NCI-H2029 (cell line): ENCODE results near the gene TMEM203.

Source experiments
- DNase-seq: peaks from one replicate; lab custom pipeline; 2025; lab: John Stamatoyannopoulos, UW

Gene TMEM203

GRCh38 chr9:137194909-137195308 is 10.5 kb downstream of the TMEM203 start:
- DNase-seq: peak; percentile 78

- no peak for DNase-seq
These were observed 11.1 kb downstream of the TMEM203 start for GRCh38 chr9:137194388-137194787.

GRCh38 chr9:137193771-137194170 is 11.7 kb downstream of the TMEM203 start:
- DNase-seq: no peak

- no peak for DNase-seq
These were observed 12.6 kb downstream of the TMEM203 start for GRCh38 chr9:137192859-137193258.

GRCh38 chr9:137192448-137192780 is 13.0 kb downstream of the TMEM203 start:
- DNase-seq: no peak

- no peak for DNase-seq
These were observed 13.6 kb downstream of the TMEM203 start for GRCh38 chr9:137191691-137192447.

- no peak for DNase-seq
These were observed 14.2 kb downstream of the TMEM203 start for GRCh38 chr9:137191245-137191644.

GRCh38 chr9:137190315-137190856 is 15.1 kb downstream of the TMEM203 start:
- DNase-seq: no peak

GRCh38 chr9:137189297-137190295 is 15.9 kb downstream of the TMEM203 start:
- no peak for DNase-seq

GRCh38 chr9:137188490-137189296 is 16.8 kb downstream of the TMEM203 start, which contains the start of the genes ANAPC2 and SSNA1:
Gene ANAPC2, minus strand, starts transcription at chr9:137188560. Its CDS starts 28 bp downstream, at chr9:137188532.
Gene SSNA1, plus strand, starts transcription at chr9:137188676. Its CDS starts 51 bp downstream, at chr9:137188727.
- DNase-seq: peak; percentile 90

GRCh38 chr9:137188086-137188489 is 17.4 kb downstream of the TMEM203 start:
- DNase-seq: no peak

- no peak for DNase-seq
These were observed 18.1 kb downstream of the TMEM203 start for GRCh38 chr9:137187386-137187785.

- peak; percentile 38 for DNase-seq
These were observed 19.1 kb downstream of the TMEM203 start for GRCh38 chr9:137186385-137186784.

- DNase-seq: no peak
These were observed 19.5 kb downstream of the TMEM203 start for GRCh38 chr9:137185921-137186320.

GRCh38 chr9:137184881-137185660 is 20.4 kb downstream of the TMEM203 start:
- no peak for DNase-seq

- no peak for DNase-seq
These were observed 21.4 kb downstream of the TMEM203 start for GRCh38 chr9:137183980-137184595.

GRCh38 chr9:137182836-137183235 is 22.6 kb downstream of the TMEM203 start:
- DNase-seq: no peak

GRCh38 chr9:137181680-137182079 is 23.8 kb downstream of the TMEM203 start:
- no peak for DNase-seq

- DNase-seq: no peak
These were observed 25.0 kb downstream of the TMEM203 start for GRCh38 chr9:137180491-137180890.

GRCh38 chr9:137179761-137180160 is 25.7 kb downstream of the TMEM203 start:
- DNase-seq: no peak
